ENCODE measurements around the gene RNMT. TPM values are rescaled to one million over a fixed set of nuclear protein-coding genes. Genes with fewer than 3 reads are reported as not detected.

Gene RNMT
- total RNA-seq, 1 donor from 2014 or later: 30.7 TPM

DNA sequence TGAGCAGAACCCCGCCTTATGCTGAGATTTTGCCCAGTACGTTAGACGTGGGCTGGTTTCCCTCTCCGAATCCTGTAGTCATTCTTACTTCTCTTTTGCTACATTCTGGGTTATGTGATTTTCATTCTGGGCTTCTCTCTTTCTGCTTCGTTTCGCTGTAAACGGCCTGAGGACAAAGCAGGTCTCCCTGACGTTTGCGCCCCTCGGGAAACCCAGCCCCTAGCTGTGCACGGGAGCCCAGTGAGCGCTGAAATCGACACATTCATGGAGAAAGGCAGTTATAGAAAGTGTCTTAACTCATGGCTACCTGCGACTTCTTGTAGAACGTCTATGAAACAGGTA, 74.8 kb downstream of the RNMT start:
- DNase-seq (ENCODE audit: low spot score): no peak
- Mint-ChIP-seq H3K27me3 (ENCODE audit: unreplicated experiment) (peaks cover 12% of the 10 kb centered on the region), H3K27ac (ENCODE audit: unreplicated experiment) (peak overlapping the region; percentile 70), H3K36me3 (ENCODE audit: low read depth, unreplicated experiment) (no peaks in the 10 kb centered on the region), H3K4me1 (ENCODE audit: unreplicated experiment) (peaks cover 53% of the 10 kb centered on the region), H3K4me3 (ENCODE audit: unreplicated experiment) (peak overlapping the region; percentile 75), H3K9me3 (ENCODE audit: unreplicated experiment) (no peaks in the 10 kb centered on the region)
- TF ChIP-seq, protein P1, sequence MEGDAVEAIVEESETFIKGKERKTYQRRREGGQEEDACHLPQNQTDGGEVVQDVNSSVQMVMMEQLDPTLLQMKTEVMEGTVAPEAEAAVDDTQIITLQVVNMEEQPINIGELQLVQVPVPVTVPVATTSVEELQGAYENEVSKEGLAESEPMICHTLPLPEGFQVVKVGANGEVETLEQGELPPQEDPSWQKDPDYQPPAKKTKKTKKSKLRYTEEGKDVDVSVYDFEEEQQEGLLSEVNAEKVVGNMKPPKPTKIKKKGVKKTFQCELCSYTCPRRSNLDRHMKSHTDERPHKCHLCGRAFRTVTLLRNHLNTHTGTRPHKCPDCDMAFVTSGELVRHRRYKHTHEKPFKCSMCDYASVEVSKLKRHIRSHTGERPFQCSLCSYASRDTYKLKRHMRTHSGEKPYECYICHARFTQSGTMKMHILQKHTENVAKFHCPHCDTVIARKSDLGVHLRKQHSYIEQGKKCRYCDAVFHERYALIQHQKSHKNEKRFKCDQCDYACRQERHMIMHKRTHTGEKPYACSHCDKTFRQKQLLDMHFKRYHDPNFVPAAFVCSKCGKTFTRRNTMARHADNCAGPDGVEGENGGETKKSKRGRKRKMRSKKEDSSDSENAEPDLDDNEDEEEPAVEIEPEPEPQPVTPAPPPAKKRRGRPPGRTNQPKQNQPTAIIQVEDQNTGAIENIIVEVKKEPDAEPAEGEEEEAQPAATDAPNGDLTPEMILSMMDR (IDR thresholded peaks at IDR 0.05; ENCODE audit: unreplicated experiment): no peak

DNA sequence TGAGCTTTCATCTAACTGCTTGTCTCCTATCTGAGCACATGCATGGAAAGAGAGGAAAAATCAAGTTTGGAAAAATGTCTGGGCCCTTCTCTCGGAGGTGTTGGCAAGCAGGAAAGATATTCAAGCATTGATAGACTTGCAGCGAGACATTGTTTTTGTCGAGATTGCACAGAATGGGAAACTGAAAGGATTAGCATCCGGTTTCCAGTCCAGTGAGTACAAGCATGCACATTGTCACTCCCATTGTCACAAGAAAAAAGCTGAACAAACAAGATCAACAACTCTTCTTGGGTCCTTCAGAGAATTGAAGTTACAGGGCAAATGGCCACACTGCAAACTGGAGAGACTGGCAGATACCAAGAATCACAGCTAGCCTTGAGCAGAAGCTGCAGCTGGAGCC, 77.8 kb downstream of the RNMT start:
- Mint-ChIP-seq H3K9me3 (ENCODE audit: unreplicated experiment) (no peaks in the 10 kb centered on the region), H3K4me1 (ENCODE audit: unreplicated experiment) (peaks cover 51% of the 10 kb centered on the region)
- DNase-seq (ENCODE audit: low spot score): no peak

GRCh38 chr18:13808294-13809042, 82.0 kb downstream of the RNMT start:
- Mint-ChIP-seq H3K4me3 (ENCODE audit: unreplicated experiment) (no peak overlapping the region), H3K36me3 (ENCODE audit: low read depth, unreplicated experiment) (no peaks in the 10 kb centered on the region), H3K27ac (ENCODE audit: unreplicated experiment) (no peak overlapping the region), H3K27me3 (ENCODE audit: unreplicated experiment) (peaks cover 2% of the 10 kb centered on the region), H3K9me3 (ENCODE audit: unreplicated experiment) (no peaks in the 10 kb centered on the region), H3K4me1 (ENCODE audit: unreplicated experiment) (peaks cover 52% of the 10 kb centered on the region)
- TF ChIP-seq, protein P1 (IDR thresholded peaks at IDR 0.05; ENCODE audit: unreplicated experiment): no peak
- no peak for DNase-seq (ENCODE audit: low spot score)

More for the DNA sequence above, 77.8 kb downstream of the RNMT start:
- Mint-ChIP-seq H3K27ac (ENCODE audit: unreplicated experiment) (peak overlapping the region; percentile 85), H3K36me3 (ENCODE audit: low read depth, unreplicated experiment) (no peaks in the 10 kb centered on the region), H3K27me3 (ENCODE audit: unreplicated experiment) (peaks cover 9% of the 10 kb centered on the region), H3K4me3 (ENCODE audit: unreplicated experiment) (peak overlapping the region; percentile 67)
- TF ChIP-seq, protein P1 (IDR thresholded peaks at IDR 0.05; ENCODE audit: unreplicated experiment): no peak

DNA sequence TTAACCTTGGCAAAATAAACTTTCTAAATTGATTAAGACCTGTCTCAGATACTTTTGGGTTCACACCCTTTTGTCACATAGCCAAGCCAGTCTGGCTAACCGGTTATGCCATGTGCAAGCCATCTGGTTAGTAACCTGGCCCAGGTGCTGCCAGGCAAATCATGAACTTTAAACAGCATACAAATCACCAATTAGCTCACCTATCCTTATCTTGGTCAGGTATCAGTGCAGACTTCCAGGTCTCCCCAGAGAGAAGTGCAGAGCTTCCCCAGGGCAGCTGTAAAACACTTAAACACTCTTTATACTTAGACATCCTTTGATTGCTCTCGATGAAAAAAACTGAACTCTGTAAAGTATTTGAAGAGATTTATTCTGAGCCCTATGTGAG, 82.6 kb downstream of the RNMT start:
- H3K27ac Mint-ChIP-seq (ENCODE audit: unreplicated experiment): no peak overlapping the region
- no peaks in the 10 kb centered on the region for H3K9me3 Mint-ChIP-seq (ENCODE audit: unreplicated experiment)
- peaks cover 2% of the 10 kb centered on the region for H3K27me3 Mint-ChIP-seq (ENCODE audit: unreplicated experiment)
- no peak overlapping the region for H3K4me3 Mint-ChIP-seq (ENCODE audit: unreplicated experiment)
- no peak for DNase-seq (ENCODE audit: low spot score)
- H3K4me1 Mint-ChIP-seq (ENCODE audit: unreplicated experiment): peaks cover 50% of the 10 kb centered on the region
- TF ChIP-seq, protein P1 (IDR thresholded peaks at IDR 0.05; ENCODE audit: unreplicated experiment): no peak
- no peaks in the 10 kb centered on the region for H3K36me3 Mint-ChIP-seq (ENCODE audit: low read depth, unreplicated experiment)

- no peak for DNase-seq (ENCODE audit: low spot score)
- H3K4me1 Mint-ChIP-seq (ENCODE audit: unreplicated experiment): peaks cover 44% of the 10 kb centered on the region
- H3K27me3 Mint-ChIP-seq (ENCODE audit: unreplicated experiment): peaks cover under 1% of the 10 kb centered on the region
- H3K4me3 Mint-ChIP-seq (ENCODE audit: unreplicated experiment): no peak overlapping the region
- no peaks in the 10 kb centered on the region for H3K9me3 Mint-ChIP-seq (ENCODE audit: unreplicated experiment)
- TF ChIP-seq, protein P1 (IDR thresholded peaks at IDR 0.05; ENCODE audit: unreplicated experiment): no peak
- H3K27ac Mint-ChIP-seq (ENCODE audit: unreplicated experiment): peak overlapping the region; percentile 59
- H3K36me3 Mint-ChIP-seq (ENCODE audit: low read depth, unreplicated experiment): no peaks in the 10 kb centered on the region
These were observed 83.2 kb downstream of the RNMT start for GRCh38 chr18:13809531-13810255.
